Measurements from ENCODE around the gene PARP8.
"Not testable (repeated sequence)": the region's sequence is repeated elsewhere in the genome, so short reads cannot be mapped to it uniquely, and the experiment has no call there.

PARP8 gene

DNA sequence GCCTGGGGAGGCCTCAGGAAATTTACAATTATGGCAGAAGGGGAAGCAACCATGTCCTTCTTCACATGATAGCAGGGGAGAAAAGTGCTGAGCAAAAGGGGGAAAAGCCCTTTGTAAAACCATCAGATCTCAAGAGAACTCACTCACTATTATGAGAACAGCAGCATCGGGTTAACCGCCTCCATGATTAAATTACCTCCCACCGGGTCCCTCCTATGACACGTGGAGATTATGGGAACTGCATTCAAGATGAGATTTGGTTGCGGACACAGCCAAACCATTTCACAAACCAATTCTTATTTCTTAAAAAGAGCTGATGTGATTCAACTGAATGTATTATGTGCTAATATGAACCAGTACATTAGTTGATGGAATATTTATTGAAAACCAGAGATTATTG, 63.9 kb downstream of the PARP8 start:
- DNase-seq = no peak

DNA sequence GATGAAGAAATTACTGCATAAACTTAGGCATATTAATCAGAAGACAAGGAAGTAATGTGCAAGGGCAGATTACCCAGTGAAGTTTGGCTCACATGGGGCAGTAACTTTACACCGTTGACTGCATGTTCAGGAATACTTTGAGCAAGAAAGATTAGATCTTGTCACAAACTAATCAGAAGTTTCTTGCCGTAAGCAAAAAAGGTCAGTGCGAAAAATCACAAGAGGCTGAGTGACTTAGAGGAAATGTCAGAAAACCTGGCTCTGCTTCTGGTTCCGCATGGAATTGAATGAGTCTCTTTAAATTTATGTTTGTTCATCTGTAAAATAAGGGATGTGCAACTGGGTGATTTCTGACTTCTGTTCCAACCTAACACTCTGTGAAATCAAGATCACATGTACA, 64.4 kb downstream of the PARP8 start:
- DNase-seq = no peak

DNA sequence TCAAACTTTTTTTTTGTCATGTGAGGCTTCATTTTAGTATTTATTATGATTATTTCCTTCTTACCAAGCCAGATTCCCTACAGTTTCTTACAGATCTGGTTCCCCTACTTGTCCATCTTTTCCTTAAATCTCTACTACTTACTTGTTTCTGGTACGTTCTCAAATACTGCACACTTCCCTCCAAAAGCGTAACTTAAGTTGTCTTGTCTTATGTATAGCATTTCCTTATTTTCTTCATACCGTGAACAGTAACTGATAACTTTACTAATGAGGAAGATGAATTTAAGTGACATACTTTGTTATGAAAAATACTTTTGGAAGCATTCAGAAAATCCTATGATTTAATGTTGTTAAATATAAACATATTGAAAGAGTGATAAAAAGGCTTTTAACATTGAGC, 67.3 kb downstream of the PARP8 start:
- no peak for DNase-seq

DNA sequence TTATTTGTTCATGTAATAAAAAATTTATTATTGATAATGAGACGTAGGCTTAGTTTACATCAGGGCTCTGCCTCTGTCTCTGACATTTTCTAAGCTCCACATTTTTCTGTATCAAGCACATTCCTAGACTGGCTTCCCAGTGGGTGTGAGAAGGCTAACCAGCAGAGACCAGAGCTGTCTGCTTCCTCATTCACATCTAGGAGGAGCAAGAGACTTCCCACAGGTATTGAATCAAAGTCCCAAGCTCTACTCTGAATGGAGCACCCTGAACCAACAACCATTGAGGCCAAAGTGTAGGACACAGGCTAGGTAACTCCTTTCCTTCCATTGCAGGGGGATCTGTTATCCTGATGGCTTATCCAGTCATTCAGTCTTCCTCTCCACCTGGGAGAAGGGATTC, 72.4 kb downstream of the PARP8 start:
- DNase-seq = no peak

DNA sequence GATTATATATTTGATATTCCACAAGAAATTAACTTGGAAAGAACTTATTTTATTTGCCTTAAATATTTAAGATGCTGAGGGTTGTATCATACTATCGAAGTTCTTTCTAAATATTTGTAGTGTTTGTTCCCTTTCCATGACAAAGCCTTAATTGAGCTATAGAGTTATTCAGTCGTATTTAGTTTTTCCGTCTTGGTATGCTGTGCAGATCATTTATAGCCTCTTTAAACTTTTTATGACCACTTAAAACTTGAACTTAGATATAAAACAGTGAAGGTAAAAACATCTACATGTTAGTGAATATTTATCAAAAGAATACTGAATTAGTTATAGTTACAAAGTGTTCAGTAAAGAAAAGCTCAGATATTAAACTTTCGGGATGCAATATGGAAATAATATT, 74.4 kb downstream of the PARP8 start:
- no peak for DNase-seq

DNA sequence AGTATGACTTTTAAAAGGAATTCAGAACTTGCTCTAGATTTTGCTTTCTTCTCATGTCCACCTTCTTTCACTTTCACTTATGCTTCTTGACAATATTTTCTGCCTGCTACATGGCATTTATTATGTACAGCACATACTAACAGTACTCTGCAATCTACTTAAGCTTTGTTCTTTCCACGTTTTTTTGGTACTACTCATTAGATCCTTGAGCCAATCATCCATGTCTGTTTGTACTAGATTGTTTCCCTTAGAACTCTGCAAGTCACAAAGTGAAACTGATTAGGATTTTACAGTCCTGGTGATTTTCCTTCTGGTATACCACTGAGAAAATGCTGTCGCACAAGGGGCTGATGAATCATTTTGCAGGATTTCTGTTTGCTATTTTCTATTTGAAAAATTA, 78.3 kb downstream of the PARP8 start:
- no peak for DNase-seq

DNA sequence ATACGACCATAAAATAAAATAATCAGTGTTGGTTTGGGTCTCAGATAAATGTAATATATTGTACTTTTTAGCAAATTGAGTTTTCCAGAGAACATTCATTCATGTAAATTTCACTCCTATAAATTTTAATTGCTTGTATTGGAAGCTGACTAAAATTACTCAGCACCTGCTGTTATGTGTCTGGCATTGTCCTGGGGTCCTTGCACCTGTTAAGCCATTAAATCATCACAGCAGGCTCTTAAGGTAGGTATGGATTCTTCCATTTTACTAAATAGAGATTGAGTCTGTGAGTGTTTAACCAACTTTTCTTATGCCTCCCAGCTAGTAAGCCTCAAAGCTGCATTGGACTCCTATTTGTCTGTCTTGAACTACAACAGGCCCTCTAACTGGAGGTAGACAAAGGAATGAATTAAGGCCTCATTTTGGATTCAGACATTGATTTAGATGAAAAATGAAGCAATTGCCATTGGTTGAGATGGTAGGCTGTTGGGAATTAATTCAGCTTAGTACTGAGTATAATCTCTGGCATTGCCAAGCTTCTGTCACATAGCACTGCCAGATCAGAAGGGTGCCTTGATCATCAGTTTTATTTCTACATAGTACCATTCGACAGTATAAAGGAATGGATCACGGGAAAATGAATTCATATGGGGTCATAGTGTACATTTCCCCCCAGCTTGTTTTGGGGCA, 78.9 kb downstream of the PARP8 start:
- DNase-seq = no peak

DNA sequence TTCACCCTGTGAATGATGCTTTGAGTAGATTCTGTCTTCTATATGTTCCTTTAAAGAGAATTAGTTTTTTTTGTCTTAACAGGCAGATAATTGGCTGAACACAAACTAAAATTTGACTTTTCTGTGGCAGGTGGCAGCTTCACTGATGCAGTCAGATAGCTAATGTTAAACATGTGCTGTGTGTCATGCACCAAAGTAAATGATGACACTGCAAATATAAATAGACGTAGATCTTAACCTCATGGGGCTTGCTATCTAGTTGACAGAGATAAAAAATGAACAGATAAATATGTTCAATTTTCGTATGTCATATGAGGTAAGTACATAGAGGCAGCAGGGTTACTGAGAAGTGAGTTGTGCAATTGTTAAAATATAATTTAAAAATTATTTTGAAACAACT, 82.7 kb downstream of the PARP8 start:
- no peak for DNase-seq

DNA sequence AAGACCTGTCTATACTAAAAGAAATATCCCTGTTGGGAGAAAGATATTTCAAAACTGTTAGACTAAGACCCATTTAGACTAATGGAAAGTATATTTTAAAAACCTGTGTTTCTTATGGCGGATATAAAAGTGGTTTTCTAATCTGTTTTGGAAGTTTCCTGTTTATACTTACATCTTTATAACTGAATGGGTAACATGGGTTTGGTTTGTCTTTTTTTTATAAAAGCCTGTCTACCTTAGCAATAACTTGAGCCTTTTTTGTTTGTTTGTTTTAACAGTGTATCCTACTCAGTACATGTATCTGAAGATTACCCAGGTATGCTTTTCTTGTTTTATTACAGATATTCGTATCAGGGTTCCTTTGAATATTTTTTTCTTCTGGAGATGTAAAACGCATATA, 83.4 kb downstream of the PARP8 start:
- no peak for DNase-seq

DNA sequence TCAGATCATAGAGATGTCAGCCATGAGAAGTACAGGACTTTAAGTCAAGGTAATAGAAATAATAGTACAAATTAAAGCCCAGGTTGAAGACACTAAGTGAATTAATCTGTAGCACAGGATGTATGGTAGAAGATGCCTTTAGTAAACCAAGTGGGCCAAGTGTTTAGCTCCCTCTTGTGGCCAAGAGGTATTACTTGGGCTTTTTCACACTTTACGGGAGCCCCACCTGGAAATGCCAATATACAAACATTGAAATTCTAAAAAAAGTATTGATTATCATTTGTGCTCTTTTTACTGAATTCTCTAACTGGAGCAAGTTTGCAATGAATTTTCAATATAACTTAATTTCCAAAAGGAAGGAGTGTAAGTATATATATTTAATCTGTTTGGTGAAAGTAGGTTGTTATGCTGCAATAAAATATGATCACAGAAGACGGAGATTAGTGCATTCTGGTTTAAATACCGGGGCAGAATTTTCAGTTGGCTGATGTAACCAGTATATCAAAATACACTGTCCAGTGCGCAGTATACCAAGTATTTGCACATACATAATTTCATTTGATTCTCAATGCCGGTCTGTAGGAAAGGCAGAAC, 84.7 kb downstream of the PARP8 start:
- DNase-seq = no peak

DNA sequence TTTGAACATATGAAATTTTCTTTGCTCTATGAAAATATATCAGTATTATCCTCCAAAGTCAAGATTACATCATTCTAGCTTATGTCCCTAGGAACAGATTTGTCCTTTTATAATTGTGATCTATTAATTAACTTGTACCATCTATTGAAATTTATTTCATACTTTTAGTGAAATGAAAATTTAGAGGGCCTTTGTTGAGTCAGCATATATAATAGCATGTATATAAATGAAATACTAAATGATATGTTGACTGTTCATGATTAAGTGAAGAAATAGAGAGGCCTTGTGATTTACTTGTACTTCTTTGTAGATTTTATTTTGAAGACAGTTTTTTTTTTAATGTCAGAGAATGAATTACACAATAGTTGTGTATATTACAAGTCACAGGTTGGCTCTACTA, 86.4 kb downstream of the PARP8 start:
- DNase-seq = no peak

DNA sequence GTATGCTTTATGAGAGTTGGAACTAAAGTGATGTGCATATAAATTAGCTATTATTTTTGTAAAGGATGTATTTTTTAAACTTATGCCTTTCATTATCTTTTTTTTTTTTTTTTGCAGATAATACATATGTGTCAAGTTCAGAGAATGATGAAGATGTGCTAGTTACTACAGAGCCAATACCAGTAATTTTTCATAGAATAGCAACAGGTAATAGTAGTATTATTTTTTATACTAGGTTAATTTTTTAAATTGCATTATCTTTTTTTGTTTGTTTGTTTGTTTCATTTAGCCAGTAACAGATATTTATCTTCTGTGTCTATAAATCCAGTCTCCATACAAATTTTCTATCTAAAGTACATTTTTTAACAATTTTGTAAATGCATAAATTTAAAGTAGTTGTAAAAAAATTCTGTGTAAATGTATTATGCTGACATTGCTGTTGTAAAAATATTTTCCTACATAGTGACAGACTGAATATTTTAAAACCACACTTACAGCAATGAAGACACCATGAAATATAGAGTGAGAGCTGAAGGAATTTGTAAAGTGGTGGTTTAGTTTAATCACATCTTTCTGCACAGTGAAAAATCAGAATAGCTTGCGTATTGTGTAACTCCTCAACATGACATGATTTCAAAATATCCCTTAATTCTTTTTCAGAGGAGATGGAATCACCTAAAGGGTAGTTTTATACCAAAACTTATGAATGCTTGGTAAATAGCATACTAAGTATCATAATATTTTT, 93.3 kb downstream of the PARP8 start:
- DNase-seq = no peak

DNA sequence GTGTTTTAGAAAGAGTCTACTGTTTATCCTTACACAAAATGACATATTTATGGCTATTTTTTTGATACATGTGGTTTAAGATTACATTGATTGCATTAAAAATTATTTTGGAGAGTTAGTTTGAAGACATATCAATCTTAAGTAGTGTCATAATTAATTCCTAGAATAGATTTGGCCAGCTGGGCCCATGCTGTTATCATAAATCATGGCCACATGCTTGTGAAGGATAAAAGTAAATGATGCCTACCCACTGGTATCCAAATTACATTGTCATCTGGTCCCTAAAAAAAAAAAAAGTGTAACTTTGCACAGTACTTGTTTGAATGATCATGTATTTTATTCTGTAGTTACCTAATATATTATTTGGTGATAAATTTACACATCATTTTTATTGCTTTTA, 96.9 kb downstream of the PARP8 start:
- DNase-seq = no peak

DNA sequence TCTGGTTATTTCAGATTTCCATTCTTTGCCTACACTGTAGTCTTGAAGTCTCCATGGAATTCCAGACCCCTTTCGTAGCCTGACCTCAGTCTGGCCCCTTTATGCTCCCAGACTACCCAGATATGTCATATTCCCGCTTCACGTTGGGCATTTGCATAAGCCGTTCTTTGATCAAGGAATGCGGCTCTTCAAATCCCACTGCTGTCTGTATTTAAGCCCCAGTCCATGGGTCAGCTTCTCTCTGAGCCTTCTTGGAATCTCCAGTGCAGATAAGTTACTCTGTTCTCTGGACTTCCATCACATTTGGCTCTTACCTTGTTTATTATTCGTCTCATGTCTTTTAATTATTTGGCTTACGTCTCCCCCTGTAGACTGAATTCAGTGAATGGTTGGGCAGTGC, 97.4 kb downstream of the PARP8 start:
- no peak for DNase-seq

DNA sequence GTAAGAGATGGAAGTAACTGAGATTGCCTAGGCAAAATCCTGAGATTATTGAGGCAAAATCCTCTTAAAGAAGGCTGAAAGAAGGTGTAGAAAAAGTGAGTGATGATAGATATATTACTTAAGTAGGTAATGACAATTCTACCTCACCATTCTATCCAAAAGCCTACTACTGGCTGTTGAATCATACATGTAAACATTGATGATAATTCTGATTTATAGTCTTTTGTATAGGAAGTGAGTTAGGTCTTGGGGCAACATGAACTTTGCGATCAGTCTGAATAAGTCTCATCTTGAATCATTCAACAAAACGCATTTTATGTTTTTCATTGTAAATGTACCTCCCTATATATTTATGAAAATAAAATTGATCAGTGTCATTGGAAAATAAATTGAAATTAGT, 99.6 kb downstream of the PARP8 start:
- DNase-seq = no peak

DNA sequence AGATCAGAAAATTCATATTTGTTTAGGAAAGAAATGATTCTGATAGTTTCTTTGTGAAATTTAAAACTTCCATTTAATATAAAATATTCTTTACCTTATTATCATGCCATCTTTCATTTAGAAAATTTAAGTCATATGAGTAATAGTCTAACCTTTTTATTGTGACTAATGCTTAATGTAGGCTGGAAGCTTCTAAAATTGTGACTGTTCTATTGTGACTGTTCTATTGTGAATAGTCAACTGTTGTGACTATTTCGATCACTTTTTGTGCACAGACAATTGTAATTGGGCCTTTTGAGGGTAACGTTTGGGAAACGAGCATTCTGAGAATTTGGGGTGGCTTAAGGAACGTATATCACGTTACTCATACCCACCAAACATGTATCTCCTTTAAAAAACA, 100.0 kb downstream of the PARP8 start:
- no peak for DNase-seq

DNA sequence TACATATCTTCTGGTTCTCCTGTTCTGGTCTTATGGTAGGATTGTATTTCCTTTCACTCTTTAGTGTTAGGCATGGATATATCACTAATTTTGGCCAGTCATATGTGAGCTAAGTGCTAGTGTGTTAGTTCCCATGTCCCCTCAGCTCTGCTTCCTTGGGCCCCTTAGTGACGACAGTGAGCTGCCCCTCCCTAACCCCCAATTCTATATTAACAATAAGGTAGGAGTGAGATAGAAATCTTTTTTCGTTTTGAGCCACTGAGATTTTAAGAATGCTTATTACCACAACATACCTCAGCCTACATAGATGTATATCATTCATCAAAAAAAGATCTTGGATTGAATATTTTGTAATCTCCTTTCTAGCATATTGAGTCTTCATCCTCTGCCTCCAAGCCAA, 100.5 kb downstream of the PARP8 start:
- no peak for DNase-seq

DNA sequence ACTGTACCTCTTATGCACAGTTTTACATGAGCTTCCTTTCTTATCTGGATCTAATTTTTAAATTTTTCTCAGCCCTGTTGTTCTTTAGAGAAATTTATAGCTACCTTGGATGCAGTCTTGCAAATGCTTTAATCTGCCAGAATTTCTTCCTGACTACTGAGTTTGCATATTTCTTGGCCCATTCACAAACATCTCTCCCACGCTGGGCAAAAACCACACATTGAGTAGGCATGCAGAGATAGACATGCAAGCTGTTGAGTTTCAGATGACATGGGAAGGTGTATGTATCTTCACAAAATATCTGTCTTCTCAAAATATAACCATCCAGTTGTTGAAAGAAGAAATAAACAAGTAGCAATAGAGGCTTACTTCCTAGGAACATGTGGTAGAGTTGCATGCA, 101.2 kb downstream of the PARP8 start:
- no peak for DNase-seq

DNA sequence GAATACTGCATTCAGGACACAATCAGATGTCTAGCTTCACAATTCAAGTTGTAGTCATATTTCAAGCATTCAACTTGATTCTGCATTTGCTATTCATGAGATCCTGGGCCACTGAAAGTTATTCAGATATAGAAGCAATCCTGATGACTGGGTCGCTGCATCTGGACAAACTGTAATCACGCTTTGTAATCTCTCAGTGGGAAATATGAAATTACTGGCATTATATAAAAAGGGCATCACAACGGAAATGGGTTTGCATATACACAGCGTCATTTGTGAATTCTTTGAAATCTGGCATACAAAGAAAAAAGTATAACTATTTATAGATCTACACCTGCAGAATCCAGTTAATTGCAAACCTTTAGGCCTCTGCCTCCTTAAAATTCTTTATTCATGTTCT, 102.2 kb downstream of the PARP8 start:
- no peak for DNase-seq

DNA sequence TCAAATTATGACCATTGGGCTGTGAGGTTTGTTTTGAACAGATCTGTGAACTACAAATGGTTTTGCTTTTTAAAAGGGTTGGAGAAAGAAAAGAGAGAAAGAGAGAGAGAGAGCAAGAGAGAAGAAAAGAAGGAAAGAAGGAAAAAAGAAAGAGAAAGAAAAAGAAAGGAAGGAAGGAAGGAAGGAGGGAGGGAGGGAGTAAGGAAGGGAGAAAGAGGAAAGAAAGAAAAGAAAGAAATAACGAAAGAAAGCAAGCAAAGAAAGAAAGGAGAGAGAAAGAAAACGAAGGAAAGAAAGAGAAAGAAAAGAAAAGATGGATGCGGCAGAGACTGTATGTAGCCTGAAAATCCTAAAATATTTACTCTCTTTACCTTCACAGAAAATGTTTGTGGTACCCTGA, 104.0 kb downstream of the PARP8 start:
- DNase-seq = no peak

DNA sequence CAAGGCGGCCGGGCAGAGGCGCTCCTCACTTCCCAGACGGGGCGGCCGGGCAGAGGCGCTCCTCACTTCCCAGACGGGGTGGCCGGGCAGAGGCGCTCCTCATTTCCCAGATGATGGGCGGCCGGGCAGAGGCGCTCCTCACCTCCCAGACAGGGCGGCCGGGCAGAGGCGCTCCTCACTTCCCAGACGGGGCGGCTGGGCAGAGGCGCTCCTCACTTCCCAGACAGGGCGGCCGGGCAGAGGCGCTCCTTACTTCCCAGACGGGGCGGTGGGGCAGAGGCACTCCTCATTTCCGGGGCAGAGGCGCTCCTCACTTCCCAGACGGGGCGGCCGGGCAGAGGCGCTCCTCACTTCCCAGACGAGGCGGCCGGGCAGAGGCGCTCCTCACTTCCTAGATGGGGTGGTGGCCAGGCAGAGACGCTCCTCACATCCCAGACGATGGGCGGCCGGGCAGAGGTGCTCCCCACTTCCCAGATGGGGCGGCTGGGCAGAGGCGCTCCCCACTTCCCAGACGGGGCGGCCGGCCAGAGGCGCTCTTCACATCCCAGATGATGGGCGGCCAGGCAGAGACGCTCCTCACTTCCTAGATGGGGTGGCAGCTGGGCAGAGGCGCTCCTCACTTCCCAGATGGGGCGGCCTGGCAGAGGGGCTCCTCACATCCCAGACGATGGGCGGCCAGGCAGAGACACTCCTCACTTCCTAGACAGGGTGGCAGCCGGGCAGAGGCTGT, 108.2 kb downstream of the PARP8 start:
- DNase-seq = not testable (repeated sequence)

DNA sequence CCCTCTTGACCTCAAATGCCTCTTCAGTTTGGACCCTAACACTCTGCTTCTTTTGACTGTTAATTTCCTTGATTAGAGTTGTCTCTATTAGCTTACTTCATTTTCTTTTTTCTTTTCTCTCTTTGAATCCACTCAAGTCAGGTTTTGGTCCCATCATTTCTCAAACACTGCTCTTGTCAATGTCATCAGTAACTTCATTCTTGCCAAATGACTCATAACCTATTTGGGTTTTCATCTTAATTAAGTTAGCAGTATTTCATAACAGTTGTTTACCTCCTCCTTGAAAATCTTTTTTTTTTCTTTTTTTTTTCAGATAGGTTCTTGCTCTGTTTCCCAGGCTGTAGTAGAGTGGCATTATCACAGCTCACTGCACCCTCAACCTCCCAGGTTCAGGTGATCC, 119.6 kb downstream of the PARP8 start:
- DNase-seq = no peak

DNA sequence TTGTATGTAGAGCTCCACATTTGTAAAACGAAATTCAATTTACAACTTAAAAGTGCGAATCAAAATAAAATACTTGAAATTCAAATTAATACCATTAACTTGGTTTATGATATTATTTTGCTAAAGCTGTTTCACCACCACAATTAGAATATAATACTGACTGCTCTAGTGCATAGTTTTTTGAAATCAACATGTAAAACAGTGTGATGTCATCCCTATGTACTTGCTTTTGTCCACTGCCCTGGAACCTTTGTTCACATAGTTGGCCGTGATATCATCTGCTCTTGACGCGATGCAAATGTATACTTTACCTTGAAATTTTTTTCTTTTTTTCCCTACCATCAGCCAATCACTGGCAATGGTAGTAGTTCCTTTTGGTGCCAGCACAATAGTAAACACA, 125.4 kb downstream of the PARP8 start:
- DNase-seq = no peak

DNA sequence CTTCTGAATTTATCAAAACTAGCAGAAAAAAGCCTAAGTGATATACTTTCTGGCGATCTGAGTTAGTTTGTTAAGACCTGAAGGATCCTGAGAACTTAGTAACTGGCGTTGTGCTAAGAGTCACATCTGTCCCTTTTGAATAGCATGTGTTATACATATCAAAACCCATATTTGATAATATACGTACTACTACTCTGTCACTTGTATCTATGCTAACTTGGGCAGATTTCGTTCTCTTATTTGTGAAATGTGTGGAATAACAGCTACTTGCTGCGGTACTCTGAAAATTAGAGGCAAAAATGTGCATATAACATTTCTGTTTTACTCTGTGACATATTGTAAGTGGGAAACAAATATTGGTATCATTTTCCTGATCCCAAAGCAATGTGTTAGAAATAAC, 126.4 kb downstream of the PARP8 start:
- no peak for DNase-seq

Data from stimulated activated CD8-positive, alpha-beta memory T cell treated with anti-CD3 and anti-CD28 coated beads, Interleukin-4, amount 100 ng/mL, for 48 hours (primary cell).